Upper lobe of left lung (tissue), 4 donors: Measurements from ENCODE around the gene REG1B.

ENCODE experiments used
- EP300 ChIP-seq, 4 donors: sonication (generic); formaldehyde crosslinking; IDR thresholded peaks; one replicate each; pipeline ENCODE4 v1.5.1; 2017; ENCODE audit warnings: antibody characterized with exemption in 4 of 4, control low read depth in 2 of 4
- POLR2A ChIP-seq, 4 donors: fragments of 450-650 bp; IDR thresholded peaks; one replicate each; pipeline ENCODE4 v1.5.1; 2016 to 2017; ENCODE audit warnings: antibody characterized with exemption in 4 of 4, mild to moderate bottlenecking in 2 of 4
- POLR2AphosphoS5 ChIP-seq, 2 donors: sonication (generic); formaldehyde crosslinking; IDR thresholded peaks; one replicate each; pipeline ENCODE4 v1.5.1; 2017; ENCODE audit warnings: antibody characterized with exemption in 2 of 2
- TF ChIP-seq, protein P1 (sequence below), 6 experiments: fragments of 450-650 bp in 4 of 6; fragments of 200-600 bp in 2 of 6; sonication (generic) in 2 of 6; IDR thresholded peaks; one replicate each; pipeline ENCODE4 v1.5.1; 2016 to 2019; ENCODE audit warnings: antibody characterized with exemption in 6 of 6

DNA sequence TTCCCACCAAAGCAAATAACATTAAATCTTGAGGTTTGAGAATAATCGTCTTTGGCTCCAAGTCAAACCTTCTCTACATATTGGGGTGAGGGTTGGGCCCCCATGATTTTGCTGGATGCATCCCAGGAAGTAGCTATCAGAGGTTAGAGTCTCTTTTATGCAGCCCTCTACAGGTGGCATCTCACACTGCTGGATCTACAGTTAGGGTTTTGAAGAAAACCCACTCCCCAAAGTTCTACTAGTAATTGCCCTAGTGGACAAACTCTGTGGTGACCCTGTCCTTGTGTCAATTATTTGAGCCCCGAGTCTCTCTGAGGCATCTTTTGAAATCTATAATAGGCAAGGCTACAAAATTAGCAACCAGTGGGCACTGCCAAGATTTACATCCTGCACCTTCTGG is 17.5 kb upstream of the REG1B start:
- TF ChIP-seq, protein P1, sequence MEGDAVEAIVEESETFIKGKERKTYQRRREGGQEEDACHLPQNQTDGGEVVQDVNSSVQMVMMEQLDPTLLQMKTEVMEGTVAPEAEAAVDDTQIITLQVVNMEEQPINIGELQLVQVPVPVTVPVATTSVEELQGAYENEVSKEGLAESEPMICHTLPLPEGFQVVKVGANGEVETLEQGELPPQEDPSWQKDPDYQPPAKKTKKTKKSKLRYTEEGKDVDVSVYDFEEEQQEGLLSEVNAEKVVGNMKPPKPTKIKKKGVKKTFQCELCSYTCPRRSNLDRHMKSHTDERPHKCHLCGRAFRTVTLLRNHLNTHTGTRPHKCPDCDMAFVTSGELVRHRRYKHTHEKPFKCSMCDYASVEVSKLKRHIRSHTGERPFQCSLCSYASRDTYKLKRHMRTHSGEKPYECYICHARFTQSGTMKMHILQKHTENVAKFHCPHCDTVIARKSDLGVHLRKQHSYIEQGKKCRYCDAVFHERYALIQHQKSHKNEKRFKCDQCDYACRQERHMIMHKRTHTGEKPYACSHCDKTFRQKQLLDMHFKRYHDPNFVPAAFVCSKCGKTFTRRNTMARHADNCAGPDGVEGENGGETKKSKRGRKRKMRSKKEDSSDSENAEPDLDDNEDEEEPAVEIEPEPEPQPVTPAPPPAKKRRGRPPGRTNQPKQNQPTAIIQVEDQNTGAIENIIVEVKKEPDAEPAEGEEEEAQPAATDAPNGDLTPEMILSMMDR (IDR thresholded peaks at IDR 0.05): no peak
- TF ChIP-seq POLR2AphosphoS5 (IDR thresholded peaks at IDR 0.05) (no peak), POLR2A (IDR thresholded peaks at IDR 0.05) (no peak), EP300 (IDR thresholded peaks at IDR 0.05) (no peak)
